ENCODE results near the gene TNK1.

Gene TNK1

GRCh38 chr17:7413346-7413985 is 32.6 kb downstream of the TNK1 start:
- DNase-seq = no peak

DNA sequence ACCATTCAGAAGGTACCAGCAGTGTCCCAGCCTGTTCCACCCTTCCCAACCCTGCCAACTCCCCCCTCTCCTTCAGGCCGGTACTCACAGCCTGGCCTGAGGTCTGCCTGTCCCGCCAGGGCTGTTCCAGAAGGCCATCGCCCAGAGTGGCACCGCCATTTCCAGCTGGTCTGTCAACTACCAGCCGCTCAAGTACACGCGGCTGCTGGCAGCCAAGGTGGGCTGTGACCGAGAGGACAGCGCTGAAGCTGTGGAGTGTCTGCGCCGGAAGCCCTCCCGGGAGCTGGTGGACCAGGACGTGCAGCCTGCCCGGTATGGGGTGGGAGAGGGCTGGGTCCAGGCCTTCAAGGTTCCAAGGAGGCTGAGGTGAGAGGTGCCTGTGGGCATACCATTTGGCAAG is 33.9 kb downstream of the TNK1 start:
- DNase-seq = no peak

DNA sequence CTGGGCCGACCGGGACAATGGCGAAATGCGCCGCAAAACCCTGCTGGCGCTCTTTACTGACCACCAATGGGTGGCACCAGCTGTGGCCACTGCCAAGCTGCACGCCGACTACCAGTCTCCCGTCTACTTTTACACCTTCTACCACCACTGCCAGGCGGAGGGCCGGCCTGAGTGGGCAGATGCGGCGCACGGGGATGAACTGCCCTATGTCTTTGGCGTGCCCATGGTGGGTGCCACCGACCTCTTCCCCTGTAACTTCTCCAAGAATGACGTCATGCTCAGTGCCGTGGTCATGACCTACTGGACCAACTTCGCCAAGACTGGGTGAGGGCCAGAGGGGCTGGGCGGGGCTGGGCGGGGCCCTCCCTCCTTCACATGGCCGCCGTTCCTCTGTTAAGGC is 34.9 kb downstream of the TNK1 start:
- no peak for DNase-seq

GRCh38 chr17:7416323-7416722 is 35.4 kb downstream of the TNK1 start:
- no peak for DNase-seq

DNA sequence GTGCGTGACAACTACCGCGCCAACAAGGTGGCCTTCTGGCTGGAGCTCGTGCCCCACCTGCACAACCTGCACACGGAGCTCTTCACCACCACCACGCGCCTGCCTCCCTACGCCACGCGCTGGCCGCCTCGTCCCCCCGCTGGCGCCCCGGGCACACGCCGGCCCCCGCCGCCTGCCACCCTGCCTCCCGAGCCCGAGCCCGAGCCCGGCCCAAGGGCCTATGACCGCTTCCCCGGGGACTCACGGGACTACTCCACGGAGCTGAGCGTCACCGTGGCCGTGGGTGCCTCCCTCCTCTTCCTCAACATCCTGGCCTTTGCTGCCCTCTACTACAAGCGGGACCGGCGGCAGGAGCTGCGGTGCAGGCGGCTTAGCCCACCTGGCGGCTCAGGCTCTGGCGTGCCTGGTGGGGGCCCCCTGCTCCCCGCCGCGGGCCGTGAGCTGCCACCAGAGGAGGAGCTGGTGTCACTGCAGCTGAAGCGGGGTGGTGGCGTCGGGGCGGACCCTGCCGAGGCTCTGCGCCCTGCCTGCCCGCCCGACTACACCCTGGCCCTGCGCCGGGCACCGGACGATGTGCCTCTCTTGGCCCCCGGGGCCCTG is 36.3 kb downstream of the TNK1 start:
- no peak for DNase-seq

- no peak for DNase-seq
Observed at GRCh38 chr17:7418472-7419152, 37.7 kb downstream of the TNK1 start.

DNA sequence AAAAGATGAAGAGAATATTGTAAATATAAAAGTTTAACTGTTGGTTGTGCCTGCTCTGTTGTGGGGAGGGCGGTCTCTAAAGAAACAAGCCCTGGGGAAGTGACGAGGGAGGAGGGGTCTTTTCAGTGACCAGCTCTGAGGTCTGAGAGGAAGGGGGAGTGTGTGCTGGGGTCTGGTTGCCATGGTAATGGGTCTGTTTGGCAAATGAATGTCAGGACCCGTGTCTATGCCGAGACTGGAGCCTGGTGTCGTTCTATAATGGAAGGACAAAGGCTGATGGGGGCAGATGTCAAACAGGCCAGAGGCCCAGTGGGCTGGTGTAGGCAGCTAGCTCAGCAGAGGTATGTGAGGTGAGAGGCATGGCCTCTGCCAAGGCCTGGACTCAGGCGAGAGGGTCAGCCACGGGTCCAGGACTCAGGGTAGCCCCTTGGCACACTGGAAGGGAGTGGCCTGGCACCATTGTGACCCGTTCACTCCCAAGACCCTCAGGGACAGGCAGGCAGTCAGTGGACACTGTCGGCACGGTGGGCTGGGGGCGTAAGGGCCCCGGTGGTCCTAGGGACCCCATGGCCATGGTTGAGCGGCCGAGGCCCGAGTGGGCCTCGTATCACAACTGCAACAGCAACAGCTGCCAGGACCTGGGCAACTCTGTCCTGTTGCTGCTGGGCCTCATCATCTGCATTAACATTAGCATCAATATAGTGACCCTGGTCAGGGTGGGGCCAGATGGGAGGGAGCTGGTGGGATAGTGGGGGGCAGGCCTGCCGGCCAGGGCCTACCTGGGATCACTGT is 39.1 kb downstream of the TNK1 start, which contains the start of gene SPEM1:
SPEM1 (plus strand) TSS at position 506 of the 792 bp plus-strand sequence; CDS start at position 567, 61 bp downstream.
- DNase-seq = no peak

- DNase-seq = no peak
Observed at GRCh38 chr17:7421186-7421585, 40.3 kb downstream of the TNK1 start.

- no peak for DNase-seq
Observed at GRCh38 chr17:7423679-7424078, 42.8 kb downstream of the TNK1 start.

DNA sequence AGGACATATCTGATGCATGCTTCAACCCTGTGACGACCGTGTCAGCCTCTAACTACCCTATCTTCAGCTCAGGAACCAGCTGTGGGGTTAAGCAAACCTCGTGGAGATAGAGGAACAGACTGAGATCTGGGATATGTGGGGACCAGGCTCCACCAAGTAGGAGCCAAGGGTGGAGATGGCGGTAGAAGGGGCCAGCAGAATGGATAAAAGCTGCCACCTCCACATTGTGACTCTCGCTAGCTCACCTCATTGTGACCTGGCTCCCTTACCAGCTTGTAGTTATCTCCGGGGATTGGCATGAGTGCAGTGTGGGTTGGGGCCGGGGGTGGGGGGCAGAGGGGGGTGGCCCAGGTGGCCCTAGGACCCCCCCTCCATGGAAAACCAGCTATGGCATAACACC is 44.4 kb downstream of the TNK1 start, which contains the start of gene SPEM2:
SPEM2 (plus strand) TSS at position 301 of the 400 bp plus-strand sequence; CDS start at position 374, 73 bp downstream.
- DNase-seq = no peak

DNA sequence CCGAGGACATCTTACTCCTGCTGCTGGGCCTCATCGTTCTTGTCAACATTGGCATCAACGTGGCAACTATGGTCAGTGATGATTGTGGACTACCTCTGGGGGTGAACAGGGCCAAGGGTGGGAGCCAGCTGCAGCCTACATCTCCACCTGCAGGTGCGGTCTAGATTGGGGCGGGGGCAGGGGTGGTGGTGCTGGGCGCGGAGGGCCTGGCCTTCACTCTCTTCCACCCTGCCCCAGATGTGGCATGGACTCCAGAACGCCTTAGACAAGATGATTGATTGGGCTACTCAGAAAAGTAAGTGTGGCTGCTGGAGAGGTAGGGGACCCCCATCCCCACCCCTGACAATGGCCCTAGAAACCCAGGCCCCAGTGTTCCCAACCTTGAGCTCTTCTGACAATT is 44.9 kb downstream of the TNK1 start:
- DNase-seq = no peak

GRCh38 chr17:7426203-7426863 is 45.4 kb downstream of the TNK1 start:
- DNase-seq = no peak

DNA sequence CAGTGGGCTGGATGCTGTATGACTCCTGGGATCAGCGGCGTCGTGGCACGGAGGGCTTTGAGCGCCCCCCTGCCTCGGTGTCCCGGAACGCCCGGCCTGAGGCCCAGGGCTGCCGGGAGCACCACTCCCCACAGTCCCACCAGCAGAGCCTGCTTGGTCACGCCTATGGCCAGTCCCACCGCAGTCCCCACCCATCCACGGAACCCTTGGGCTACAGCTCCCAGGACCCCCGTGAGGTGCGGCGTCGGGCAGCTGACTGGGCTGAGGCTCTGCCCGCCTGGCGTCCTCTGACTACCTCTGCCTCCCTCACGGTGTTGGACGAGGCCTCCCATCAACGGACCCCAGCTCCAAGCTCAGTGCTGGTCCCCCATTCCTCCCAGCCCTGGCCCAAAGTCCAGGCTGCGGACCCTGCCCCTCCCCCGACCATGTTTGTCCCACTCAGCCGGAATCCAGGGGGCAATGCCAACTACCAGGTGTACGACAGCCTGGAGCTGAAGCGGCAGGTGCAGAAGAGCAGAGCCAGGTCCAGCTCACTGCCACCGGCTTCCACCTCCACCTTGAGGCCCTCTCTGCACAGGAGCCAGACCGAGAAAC is 46.1 kb downstream of the TNK1 start:
- no peak for DNase-seq

- DNase-seq = no peak
Observed at GRCh38 chr17:7427549-7427948, 46.7 kb downstream of the TNK1 start.

DNA sequence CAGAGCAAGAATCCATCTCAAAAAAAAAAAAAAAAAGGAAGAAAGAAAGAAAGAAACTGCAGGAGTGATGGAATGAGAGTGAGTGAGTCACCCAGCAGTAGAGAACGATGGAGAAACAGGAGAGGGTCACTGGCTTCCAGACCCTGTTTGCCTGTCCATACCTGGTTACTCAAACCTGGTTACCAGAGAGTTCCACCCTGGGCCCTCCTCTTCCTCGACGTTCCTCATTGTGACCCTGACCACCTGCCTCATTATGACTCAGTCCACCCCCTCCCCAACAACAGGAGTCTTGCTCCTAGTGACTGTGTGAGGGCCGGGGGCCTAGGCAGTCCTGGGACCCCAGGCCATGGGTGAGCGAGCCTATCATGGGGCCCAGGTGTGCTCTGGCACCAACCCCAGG is 47.7 kb downstream of the TNK1 start, which contains the start of gene SPEM3:
SPEM3 (plus strand) TSS at position 301 of the 400 bp plus-strand sequence; CDS start at position 347, 46 bp downstream.
- no peak for DNase-seq

- no peak for DNase-seq
Observed at GRCh38 chr17:7429722-7430121, 48.8 kb downstream of the TNK1 start.

- DNase-seq = no peak
Observed at GRCh38 chr17:7431231-7431630, 50.3 kb downstream of the TNK1 start.

GRCh38 chr17:7432296-7432695 is 51.4 kb downstream of the TNK1 start:
- DNase-seq = no peak

- DNase-seq = no peak
Observed at GRCh38 chr17:7435676-7436555, 55.0 kb downstream of the TNK1 start.

GRCh38 chr17:7436556-7437368 is 55.9 kb downstream of the TNK1 start:
- no peak for DNase-seq

Measured in NCI-H1417 treated with DMSO at 0.1 percent for 48 hours (cell line).